IgD-negative memory B cell (primary cell): ENCODE results near the gene PLEKHJ1. TPM values are rescaled to one million over a fixed set of nuclear protein-coding genes. Genes with fewer than 3 reads are reported as not detected.
"Not testable (repeated sequence)": the region's sequence is repeated elsewhere in the genome, so short reads cannot be mapped to it uniquely, and the experiment has no call there.

Source experiments
- H3K27ac Mint-ChIP-seq, 3 donors: one replicate each; pipeline ENCODE4 v1.8.0; 2020 to 2022; ENCODE audit warnings: mild to moderate bottlenecking in 3 of 3, mixed read lengths in 3 of 3, moderate library complexity in 1 of 3
- H3K27me3 Mint-ChIP-seq: one replicate; pipeline ENCODE4 v1.8.0; 2021; ENCODE audit warnings: mixed read lengths
- H3K36me3 Mint-ChIP-seq: one replicate; pipeline ENCODE4 v1.8.0; 2020; ENCODE audit warnings: mild to moderate bottlenecking, mixed read lengths
- H3K4me1 Mint-ChIP-seq, 3 donors: one replicate each; pipeline ENCODE4 v1.8.0; 2020 to 2022; ENCODE audit warnings: mixed read lengths in 3 of 3, mild to moderate bottlenecking in 1 of 3
- H3K4me3 Mint-ChIP-seq, 4 donors: one replicate each; pipeline ENCODE4 v1.8.0; 2020 to 2022; ENCODE audit warnings: mild to moderate bottlenecking in 4 of 4, mixed read lengths in 4 of 4, moderate library complexity in 3 of 4
- H3K9me3 Mint-ChIP-seq, 3 donors: one replicate each; pipeline ENCODE4 v1.8.0; 2020 to 2021; ENCODE audit warnings: mixed read lengths in 3 of 3, mild to moderate bottlenecking in 1 of 3
- polyA plus RNA-seq: library from polyadenylated mRNA; unstranded; fragments of 300-500 nt; fragmentation: Illumina TruSeq; gene quantifications from one replicate; pipeline ENCODE4 v1.2.3, GENCODE V29; 2021

The PLEKHJ1 gene
- polyA plus RNA-seq, 1 donor from 2014 or later, result 163 TPM

DNA sequence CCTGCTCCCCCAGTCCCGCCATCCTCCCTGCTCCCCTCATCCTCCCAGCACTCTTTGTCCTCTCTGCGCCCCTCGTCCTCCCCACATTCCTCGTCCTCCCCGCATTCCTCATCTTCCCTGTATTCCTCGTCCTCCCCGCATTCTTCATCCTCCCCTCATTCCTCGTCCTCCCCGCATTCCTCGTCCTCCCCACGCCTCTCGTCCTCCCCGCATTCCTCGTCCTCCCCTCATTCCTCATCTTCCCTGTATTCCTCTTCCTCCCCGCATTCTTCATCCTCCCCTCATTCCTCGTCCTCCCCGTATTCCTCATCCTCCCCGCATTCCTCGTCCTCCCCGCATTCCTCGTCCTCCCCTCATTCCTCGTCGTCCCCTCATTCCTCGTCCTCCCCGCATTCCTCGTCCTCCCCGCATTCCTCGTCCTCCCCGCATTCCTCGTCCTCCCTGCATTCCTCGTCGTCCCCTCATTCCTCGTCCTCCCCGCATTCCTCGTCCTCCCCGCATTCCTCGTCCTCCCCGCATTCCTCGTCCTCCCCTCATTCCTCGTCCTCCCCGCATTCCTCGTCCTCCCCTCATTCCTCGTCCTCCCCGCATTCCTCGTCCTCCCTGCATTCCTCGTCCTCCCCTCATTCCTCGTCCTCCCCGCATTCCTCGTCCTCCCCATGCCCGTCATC, 35.4 kb downstream of the PLEKHJ1 start:
- H3K36me3 Mint-ChIP-seq, H3K4me1 Mint-ChIP-seq, H3K4me3 Mint-ChIP-seq, H3K9me3 Mint-ChIP-seq, H3K27ac Mint-ChIP-seq, H3K27me3 Mint-ChIP-seq: not testable (repeated sequence)

DNA sequence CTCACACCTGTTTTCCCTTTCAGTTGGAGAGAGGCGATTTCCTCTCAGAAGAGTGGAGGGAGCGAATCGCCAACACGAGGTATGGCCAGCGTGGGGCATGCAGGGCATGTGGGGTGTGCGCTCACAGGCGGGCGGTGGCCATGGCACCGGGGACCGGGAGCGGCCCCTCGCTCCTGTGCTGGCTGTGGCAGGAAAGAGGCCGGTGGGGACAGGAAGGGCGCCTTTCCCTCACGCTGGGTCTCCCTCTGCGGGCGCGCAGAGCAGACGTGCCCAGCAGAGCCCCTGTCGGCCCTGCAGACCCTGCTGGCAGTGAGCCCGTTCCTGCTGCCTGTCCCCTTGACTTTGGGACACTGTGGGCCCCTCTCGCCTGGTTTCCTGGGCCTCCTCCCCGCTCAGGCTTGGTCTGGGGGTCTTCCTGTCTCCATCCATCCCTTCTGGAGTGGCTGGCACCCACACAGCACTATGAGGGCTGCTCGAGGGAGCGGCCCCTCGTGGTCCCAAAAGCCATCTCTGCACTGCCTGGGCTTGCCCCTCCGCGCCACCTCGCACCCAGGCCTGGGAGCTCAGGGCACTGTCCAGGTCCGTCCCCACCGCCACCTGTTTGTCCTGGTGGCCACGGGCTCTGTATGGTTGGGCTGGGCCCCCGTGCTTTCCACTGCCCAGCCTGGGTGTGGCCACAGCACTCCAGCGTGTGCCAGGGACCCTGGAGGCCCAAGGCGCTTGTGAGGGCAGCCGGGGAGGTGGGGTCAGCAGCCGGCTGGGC, 36.1 kb downstream of the PLEKHJ1 start:
- Mint-ChIP-seq H3K36me3 (no peaks in the 10 kb centered on the region), H3K9me3 (no peaks in the 10 kb centered on the region), H3K27me3 (no peaks in the 10 kb centered on the region), H3K4me3 (no peak overlapping the region), H3K27ac (no peak overlapping the region), H3K4me1 (peaks cover 0 to 7% (median 6%) of the 10 kb centered on the region in 3 donors)

DNA sequence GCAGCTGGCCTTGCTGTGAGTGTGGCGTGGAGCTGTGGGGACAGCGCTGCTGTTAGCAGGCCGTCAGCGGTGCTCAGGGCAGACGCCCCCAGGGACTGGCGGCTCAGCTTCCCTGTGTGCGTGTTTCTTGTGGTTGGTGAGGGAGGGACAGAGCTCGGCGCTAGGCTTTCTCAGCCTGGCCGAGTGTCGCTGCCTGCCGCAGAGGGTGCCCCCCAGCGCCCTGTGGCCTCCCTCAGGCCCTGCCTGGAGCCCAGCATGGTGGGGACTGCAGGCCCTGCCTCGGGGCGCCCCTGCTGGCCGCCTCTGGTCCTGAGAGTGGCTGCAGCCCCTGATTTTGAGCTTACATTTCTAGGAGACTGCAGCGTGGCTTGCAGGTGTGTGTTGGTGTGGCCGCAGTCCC, 36.9 kb downstream of the PLEKHJ1 start:
- peak overlapping the region in 1 of 3 donors; percentile 85 for H3K27ac Mint-ChIP-seq
- H3K4me1 Mint-ChIP-seq, result peaks cover 0 to 7% (median 6%) of the 10 kb centered on the region in 3 donors
- peak overlapping the region in 1 of 4 donors; percentile 29 for H3K4me3 Mint-ChIP-seq
- no peaks in the 10 kb centered on the region for H3K9me3 Mint-ChIP-seq
- no peaks in the 10 kb centered on the region for H3K27me3 Mint-ChIP-seq
- no peaks in the 10 kb centered on the region for H3K36me3 Mint-ChIP-seq

DNA sequence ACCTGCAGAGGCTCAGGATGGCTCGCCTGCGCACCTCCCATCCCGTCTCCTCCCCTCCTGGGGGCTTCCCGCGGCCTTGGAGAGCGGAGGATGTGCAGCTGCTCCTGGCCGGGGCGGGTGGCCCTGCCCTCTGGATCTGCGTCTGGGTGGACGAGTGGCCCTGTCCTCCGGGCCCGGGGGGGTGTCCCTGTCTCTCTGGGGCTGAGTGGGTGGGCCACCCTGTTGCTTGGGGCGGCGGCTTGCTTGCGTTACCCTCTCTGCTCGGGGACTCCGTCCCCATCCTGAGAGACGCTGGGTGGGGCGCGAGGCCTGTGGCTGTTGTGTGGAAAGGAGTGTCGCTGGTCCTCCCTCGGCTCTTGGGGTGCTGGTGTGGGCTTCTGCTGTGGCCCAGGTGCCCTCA, 37.8 kb downstream of the PLEKHJ1 start:
- no peak overlapping the region for H3K4me3 Mint-ChIP-seq

DNA sequence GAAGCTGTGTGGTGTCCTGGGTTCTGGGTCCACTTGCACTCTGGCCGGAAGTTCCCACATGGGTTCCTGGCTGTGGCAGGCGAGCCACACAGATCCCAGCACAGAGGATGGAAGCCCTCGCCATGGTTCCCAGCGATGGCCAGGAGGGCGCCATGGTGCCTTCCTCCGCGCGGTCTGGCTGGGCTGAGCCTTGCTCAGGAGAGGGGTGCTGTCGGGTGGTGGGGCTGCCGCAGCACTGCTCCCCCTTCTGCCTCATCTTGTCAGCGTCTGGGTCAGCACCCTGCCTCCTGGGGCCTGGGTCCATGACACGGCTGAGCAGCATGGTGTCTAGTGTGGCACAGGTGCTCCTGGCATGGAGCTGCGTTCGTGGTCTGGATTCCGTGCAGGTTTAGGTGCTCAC, 38.9 kb downstream of the PLEKHJ1 start:
- H3K27ac Mint-ChIP-seq, result no peak overlapping the region
- no peaks in the 10 kb centered on the region for H3K9me3 Mint-ChIP-seq
- no peak overlapping the region for H3K4me3 Mint-ChIP-seq
- H3K4me1 Mint-ChIP-seq, result peaks cover 0 to 6% (median 4%) of the 10 kb centered on the region in 3 donors
- H3K27me3 Mint-ChIP-seq, result no peaks in the 10 kb centered on the region
- no peaks in the 10 kb centered on the region for H3K36me3 Mint-ChIP-seq

More for the DNA sequence above, 37.8 kb downstream of the PLEKHJ1 start:
- Mint-ChIP-seq H3K27ac (peak overlapping the region in 1 of 3 donors; percentile 53), H3K4me1 (peaks cover 0 to 6% (median 4%) of the 10 kb centered on the region in 3 donors), H3K9me3 (no peaks in the 10 kb centered on the region), H3K27me3 (no peaks in the 10 kb centered on the region), H3K36me3 (no peaks in the 10 kb centered on the region)

DNA sequence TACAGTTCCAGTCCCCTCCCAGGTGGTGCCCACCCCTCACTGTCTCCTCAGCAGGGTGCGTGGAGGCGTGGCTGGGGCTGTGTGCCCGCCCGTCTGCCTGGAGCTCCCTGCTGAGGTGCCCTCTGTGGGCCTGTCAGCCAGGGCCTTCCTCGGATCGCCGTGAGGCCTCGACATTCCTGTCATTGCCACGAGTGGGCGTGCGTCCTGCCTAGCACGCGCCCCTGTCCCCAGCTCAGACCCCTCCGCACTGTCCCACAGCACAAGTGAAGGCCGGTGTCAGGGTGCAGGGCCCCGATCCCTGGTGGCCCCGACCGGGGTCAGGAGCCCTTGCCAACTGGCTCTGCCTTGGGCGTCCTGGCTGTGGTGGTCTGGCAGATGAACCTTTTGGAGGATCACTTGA, 40.2 kb downstream of the PLEKHJ1 start:
- H3K4me3 Mint-ChIP-seq, result no peak overlapping the region
- H3K27ac Mint-ChIP-seq, result no peak overlapping the region
- no peaks in the 10 kb centered on the region for H3K36me3 Mint-ChIP-seq
- H3K4me1 Mint-ChIP-seq, result peaks cover 0 to 6% (median 4%) of the 10 kb centered on the region in 3 donors
- H3K27me3 Mint-ChIP-seq, result no peaks in the 10 kb centered on the region
- no peaks in the 10 kb centered on the region for H3K9me3 Mint-ChIP-seq

DNA sequence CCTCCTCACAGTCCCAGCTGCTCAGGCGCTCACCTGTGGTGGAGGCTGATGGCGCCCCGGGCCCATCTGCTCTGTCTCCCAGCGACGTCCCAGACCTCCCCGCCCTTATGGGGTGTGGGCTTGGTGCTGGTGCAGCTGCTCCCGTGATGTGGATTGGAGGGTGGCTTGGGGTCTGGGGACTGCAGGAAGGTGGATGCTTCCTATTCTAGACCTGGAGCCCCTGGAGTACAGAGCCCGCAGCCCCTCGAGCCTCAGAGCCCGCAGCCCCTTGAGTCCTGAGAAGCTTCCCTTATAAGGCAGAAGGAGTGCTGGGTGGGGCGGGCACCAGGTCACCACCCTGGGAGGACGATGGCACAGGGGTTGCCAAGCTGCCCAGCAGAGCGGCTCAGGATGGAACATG, 40.8 kb downstream of the PLEKHJ1 start:
- Mint-ChIP-seq H3K27me3 (no peaks in the 10 kb centered on the region), H3K36me3 (no peaks in the 10 kb centered on the region), H3K9me3 (no peaks in the 10 kb centered on the region), H3K27ac (no peak overlapping the region), H3K4me1 (peaks cover 0 to 6% (median 4%) of the 10 kb centered on the region in 3 donors), H3K4me3 (no peak overlapping the region)

DNA sequence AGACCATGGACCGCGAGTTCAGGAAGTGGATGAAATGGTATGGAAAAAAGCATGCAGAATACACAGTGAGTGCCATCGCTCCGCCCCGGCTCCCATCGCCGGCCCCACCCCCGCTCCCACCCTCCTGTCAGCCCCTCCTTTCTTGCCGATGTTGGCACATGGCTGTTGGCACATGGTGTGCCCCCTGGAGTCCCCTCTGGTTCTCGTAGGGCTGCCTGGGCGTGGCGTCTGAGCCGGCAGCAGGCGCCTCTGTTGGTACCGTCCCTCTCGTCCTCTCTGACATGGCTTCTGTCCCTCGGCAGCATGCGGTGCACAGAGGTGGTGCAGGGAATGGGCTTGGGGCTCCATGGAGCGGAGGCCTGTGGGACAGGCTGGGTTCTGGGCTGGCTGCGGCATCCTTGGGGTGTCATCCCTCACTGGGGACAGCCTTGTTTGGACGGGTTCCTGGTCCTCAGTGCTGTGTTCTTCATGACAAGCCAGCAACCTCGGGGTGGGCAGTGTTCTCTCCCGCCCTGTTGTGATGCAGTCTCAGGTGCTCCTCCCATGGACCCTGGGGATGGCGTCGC, 41.5 kb downstream of the PLEKHJ1 start:
- H3K27me3 Mint-ChIP-seq, result no peaks in the 10 kb centered on the region
- no peak overlapping the region for H3K4me3 Mint-ChIP-seq
- no peak overlapping the region for H3K27ac Mint-ChIP-seq
- H3K9me3 Mint-ChIP-seq, result no peaks in the 10 kb centered on the region
- H3K36me3 Mint-ChIP-seq, result no peaks in the 10 kb centered on the region
- peaks cover 0 to 6% (median 4%) of the 10 kb centered on the region in 3 donors for H3K4me1 Mint-ChIP-seq

DNA sequence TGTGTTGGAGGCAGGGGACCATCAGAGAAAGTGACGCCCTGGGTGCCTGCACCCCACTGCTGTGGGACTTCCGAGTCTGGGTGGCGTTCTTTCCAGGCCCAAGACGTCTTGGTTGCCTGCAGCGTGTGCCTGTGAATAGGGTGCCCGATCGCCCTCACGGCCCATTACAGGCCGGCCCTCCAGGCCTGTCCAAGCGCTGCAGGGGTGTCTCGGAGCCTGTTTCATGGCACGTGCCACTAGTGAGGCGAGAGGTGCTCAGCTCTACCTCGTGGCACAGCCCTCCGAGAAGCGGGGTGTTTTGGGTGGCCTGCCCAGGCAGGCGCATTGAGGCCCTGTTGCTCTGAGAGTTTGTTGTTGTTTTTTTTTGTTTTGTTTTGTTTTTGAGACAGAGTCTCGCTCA, 42.3 kb downstream of the PLEKHJ1 start:
- Mint-ChIP-seq H3K27ac (no peak overlapping the region), H3K4me1 (peaks cover 0 to 2% (median 1%) of the 10 kb centered on the region in 3 donors), H3K4me3 (peak overlapping the region in 1 of 4 donors; percentile 63), H3K27me3 (no peaks in the 10 kb centered on the region), H3K9me3 (no peaks in the 10 kb centered on the region), H3K36me3 (no peaks in the 10 kb centered on the region)

DNA sequence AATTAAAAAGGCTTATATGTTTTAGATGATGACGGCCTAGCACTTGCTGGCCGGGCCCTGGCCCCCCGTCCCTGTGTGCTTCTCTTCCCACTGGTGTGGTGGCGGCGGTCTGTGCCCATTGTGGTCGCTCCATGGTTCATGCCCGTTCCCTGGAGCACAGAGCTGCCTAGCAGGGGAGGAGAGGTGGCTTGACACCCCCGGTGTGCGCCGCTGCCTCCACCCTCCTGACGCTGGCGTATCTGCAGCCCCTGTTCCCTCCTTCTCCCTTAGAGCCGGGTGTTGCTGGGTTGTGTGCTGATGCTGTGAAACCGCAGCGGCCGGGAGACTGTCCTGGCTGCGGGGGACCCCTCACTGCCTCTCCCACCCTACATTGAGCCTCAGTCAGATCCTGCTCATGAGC, 43.3 kb downstream of the PLEKHJ1 start:
- Mint-ChIP-seq H3K4me1 (peaks cover 0 to 5% (median 4%) of the 10 kb centered on the region in 3 donors), H3K4me3 (no peak overlapping the region), H3K9me3 (no peaks in the 10 kb centered on the region), H3K27me3 (no peaks in the 10 kb centered on the region), H3K36me3 (peaks cover 1% of the 10 kb centered on the region), H3K27ac (peak overlapping the region in 1 of 3 donors; percentile 40)

DNA sequence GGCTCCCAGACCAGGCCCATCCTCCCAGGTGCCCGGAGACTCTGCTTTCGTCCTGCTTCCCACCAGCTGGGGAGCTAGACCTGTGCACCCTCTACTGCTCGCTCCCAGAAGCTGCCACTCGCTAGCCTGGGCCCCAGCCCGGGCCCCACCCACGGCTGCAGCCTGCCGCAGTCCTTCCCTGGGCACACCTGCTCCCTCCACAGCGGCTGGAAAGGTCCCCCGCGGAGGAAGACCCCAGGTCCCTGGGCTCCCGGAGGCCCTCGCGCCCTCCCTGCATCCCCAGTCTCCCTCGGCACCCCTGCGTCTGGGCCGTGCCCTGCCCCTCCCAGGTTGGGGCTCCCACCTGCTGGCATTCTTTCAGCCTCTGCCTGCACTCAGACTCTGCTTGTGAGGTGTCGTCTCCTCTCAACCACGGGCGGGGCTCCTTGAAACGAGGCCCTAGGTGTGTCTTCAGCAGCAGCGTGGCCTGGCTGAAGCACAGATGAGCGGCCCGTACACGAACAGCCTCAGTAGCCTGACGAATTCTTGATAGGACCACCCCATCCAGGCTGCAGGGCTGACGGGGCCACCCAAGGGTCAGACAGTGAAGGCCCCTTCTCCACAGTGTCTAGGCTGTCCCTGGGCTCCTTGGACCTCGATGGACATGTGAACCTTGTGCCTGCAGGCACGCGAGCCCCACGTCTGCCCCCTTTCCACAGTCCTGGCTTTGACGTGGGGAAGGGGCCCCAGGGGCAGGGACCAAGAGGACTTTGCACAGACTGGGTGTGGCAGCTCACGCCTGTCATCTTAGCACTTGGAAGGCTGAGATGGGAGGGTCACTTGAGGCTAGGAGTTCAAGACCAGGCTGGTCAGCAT, 44.4 kb downstream of the PLEKHJ1 start:
- H3K4me1 Mint-ChIP-seq, result peaks cover 5 to 11% (median 8%) of the 10 kb centered on the region in 3 donors
- H3K27ac Mint-ChIP-seq, result peak overlapping the region in 1 of 3 donors; percentile 82
- no peak overlapping the region for H3K4me3 Mint-ChIP-seq
- no peaks in the 10 kb centered on the region for H3K9me3 Mint-ChIP-seq
- H3K27me3 Mint-ChIP-seq, result no peaks in the 10 kb centered on the region
- H3K36me3 Mint-ChIP-seq, result peaks cover 3% of the 10 kb centered on the region

DNA sequence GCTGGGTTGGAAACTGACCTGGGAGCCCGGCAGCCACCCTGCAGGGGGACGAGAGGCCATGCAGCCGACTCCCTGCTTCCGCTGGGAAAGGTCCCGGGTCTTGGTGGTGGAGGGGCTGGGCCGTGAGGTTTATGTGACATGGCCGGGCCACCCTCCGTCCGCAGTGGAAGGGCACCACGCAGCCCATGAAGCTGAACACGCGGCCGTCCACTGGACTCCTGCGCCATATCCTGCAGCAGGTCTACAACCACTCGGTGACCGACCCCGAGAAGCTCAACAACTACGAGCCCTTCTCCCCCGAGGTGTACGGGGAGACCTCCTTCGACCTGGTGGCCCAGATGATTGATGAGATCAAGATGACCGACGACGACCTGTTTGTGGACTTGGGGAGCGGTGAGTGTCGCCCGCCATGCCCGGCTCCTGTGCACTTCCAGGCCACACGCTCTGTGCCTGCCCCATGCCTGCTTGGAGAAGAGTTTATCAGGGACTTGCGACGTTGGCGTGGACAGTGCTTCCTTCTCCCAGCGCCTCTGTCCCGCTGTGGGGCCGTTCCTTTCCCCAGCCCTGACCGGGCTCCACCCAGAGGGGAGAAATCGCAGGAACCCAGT, 45.2 kb downstream of the PLEKHJ1 start:
- H3K27ac Mint-ChIP-seq, result no peak overlapping the region
- H3K27me3 Mint-ChIP-seq, result no peaks in the 10 kb centered on the region
- no peak overlapping the region for H3K4me3 Mint-ChIP-seq
- H3K9me3 Mint-ChIP-seq, result no peaks in the 10 kb centered on the region
- H3K4me1 Mint-ChIP-seq, result peaks cover 5 to 11% (median 8%) of the 10 kb centered on the region in 3 donors
- peaks cover 3% of the 10 kb centered on the region for H3K36me3 Mint-ChIP-seq

DNA sequence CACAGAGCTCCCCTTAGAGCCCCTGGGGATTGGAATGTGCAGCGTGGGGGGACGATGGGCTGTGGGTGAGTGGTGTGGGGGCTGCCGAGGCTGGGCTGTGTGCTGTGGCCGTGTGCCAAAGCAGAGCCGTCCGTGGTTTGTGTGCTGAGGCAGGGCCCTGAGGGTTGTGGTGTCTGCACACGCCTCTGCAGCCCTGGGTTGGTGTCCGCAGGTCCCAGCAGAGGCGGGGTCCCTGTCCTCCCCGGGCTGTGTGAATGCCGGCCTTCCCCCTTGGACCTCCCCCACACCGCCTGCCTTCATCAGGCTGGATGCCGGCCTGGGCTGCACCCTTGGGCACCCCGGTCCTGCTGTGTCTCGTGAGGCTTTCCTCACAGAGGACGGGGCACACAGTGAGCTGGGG, 46.2 kb downstream of the PLEKHJ1 start:
- Mint-ChIP-seq H3K9me3 (no peaks in the 10 kb centered on the region), H3K27ac (peak overlapping the region in 1 of 3 donors; percentile 27), H3K4me1 (peaks cover 9 to 12% (median 11%) of the 10 kb centered on the region in 3 donors), H3K4me3 (no peak overlapping the region), H3K27me3 (no peaks in the 10 kb centered on the region), H3K36me3 (peaks cover 5% of the 10 kb centered on the region)

DNA sequence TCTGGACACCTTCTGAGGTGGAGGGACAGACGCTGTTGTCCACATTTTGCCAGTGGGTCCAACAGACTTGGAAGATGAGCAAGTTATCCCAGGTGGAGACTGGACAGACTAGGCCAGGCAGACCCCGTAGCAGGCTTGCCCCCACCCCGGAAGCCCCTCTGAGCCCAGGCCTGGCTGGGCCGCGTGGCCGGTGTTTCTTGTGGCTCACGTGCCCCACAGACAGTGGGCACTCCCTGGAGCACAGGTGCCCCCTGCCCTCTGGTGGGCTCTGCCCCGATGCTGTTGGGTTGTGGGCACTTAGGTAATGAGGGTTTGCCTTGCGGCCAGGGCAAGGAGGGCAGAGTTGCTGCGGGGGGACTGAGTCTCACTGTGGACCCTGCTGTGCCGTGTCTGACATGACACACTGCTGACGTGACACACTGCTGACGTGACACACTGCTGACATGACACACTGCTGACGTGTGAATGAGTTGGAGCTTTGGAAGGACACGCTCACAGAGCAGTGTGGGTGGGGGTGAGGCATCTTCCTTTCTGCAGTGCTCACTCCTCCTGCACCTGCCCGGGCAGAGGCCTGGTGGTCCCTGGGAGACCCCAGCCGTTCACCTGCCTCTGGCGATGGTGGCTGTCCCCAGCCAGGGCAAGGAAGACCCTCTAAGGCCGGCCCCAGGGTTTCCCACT, 47.3 kb downstream of the PLEKHJ1 start:
- H3K27ac Mint-ChIP-seq, result peak overlapping the region in 1 of 3 donors; percentile 7
- peaks cover 5% of the 10 kb centered on the region for H3K36me3 Mint-ChIP-seq
- H3K9me3 Mint-ChIP-seq, result no peaks in the 10 kb centered on the region
- peak overlapping the region in 1 of 4 donors; percentile 72 for H3K4me3 Mint-ChIP-seq
- peaks cover 14 to 21% (median 15%) of the 10 kb centered on the region in 3 donors for H3K4me1 Mint-ChIP-seq
- H3K27me3 Mint-ChIP-seq, result no peaks in the 10 kb centered on the region
